Mucosa of descending colon (tissue), 3 donors: ENCODE measurements around the gene POMGNT1. TPM values are rescaled to one million over a fixed set of nuclear protein-coding genes. Genes with fewer than 3 reads are reported as not detected.

ENCODE experiments used
- ATAC-seq: fragments of 200-7000 bp; cut with Tn5 transposase; one replicate; pipeline ENCODE4 v1.9.1; 2020; ENCODE audit warnings: mild to moderate bottlenecking, moderate library complexity
- DNase-seq, 3 donors: peaks; one replicate each; pipeline ENCODE4 v3.0.0-alpha.2; 2020
- H3K36me3 ChIP-seq: fragments of 200-600 bp; one replicate; pipeline ENCODE4 v1.8.0; 2021; ENCODE audit warnings: low read depth, mild to moderate bottlenecking
- H3K4me1 ChIP-seq: fragments of 200-600 bp; one replicate; pipeline ENCODE4 v1.8.0; 2021; ENCODE audit warnings: low read depth, mild to moderate bottlenecking
- H3K4me3 ChIP-seq: fragments of 200-600 bp; one replicate; pipeline ENCODE4 v1.8.0; 2021; ENCODE audit warnings: mild to moderate bottlenecking
- H3K9me3 ChIP-seq: fragments of 200-600 bp; one replicate; pipeline ENCODE4 v1.8.0; 2021; ENCODE audit warnings: mild to moderate bottlenecking
- CTCF ChIP-seq: fragments of 200-600 bp; IDR thresholded peaks from one replicate; pipeline ENCODE4 v1.8.0; 2022; ENCODE audit warnings: antibody characterized with exemption, mild to moderate bottlenecking
- intact Hi-C, 2 donors: fragments of 100-400 bp; cut with DNase I in 1 of 2; cut with micrococcal nuclease in 1 of 2; formaldehyde crosslinking; loops; one replicate each; pipeline versions ENCODE4 v1.11.0 to v1.11.1; 2022; cut with DNase I, micrococcal nuclease
- total RNA-seq, 3 donors: library from RNA; stranded (reverse); fragmentation: NEBNext Ultra II Directional in 2 of 3; extraction: Animal tissue kit (Norgen Biotek cat#: 25700) in 2 of 3; gene quantifications; one replicate each; pipeline versions ENCODE4 v1.2.1 to v1.2.4, GENCODE V29; 2021 to 2023
- donor health status: DM: no; HTN: no; CAD: no; lungs with moderate emphysema.
- donor health status: DM: no; HTN: no; CAD: no.
- donor health status: DM: no; HTN: yes; CAD: no.

POMGNT1 gene
- total RNA-seq, 3 donors from 2014 or later, result 23.8 to 39.0 (median 38.4) TPM

DNA sequence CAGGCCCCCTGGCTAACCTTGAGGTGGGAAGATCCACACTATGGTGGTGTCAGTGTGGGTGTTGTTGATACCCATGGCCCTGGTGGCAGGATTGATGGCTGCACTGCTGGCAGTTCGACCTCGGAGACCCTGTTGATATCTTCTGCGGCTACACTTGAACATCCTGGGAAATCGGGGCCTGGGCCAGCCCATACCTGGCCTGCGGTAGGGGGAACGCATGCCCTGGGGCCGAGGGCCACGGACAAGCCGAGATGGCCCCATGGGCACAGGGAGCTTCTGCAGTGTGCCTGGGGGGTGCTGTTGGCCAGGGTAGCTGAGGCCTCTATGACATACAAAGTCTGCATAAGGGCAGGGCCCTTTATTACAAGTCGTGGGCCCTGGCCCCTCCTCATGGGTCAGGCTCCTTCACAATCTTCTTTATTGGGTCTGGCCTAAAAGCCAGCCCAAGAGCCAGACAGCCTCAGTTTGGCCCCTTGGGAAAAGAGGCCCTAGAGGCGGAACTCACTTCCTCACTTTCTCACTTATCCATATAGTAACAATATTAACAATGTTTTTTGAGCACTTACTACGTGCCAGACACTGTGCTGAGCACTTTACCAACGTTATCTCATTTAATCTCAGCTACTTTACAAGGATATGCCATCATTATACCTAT lies 21.9 kb downstream of the POMGNT1 start, which contains the start of gene P3R3URF:
Gene P3R3URF, minus strand, starts transcription at position 278 of the 655 bp plus-strand sequence. Its CDS starts 17 bp downstream, at position 261.
- Histone ChIP-seq H3K36me3 (no peaks in the 10 kb centered on the region), H3K9me3 (no peaks in the 10 kb centered on the region), H3K4me1 (peaks cover under 1% of the 10 kb centered on the region), H3K4me3 (no peak within 1 kb of the TSS)
- intact Hi-C loops, result no loop called here
- ATAC-seq (no peak), DNase-seq (no peak)
- TF ChIP-seq CTCF, result no peak

DNA sequence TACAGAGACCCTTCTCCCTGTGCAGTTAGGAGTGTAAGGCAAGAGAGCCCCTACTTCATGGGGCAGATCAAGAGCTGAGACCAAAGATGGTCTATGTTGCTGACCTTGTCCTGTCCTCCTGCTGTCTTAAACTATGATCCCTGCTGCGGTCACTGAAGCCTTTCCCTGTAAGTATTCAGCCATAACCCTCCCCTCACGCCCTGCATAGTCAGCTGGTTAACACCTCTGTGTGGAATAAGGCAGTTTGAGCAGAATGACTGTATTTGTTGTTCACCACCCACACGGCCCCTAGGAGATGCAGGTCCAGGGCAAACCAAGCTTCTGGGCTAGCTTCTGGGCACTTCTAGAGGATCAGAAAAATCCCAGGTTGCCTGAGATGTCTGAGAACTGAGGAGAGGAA lies 23.0 kb downstream of the POMGNT1 start:
- Histone ChIP-seq H3K9me3 (no peaks in the 10 kb centered on the region), H3K36me3 (no peaks in the 10 kb centered on the region), H3K4me1 (peaks cover 3% of the 10 kb centered on the region), H3K4me3 (no peak overlapping the region)
- intact Hi-C loops, result no loop called here
- ATAC-seq, result no peak
- TF ChIP-seq CTCF, result no peak
- no peak for DNase-seq

GRCh38 chr1:46174448-46175231 lies 23.6 kb downstream of the POMGNT1 start, which contains the start of gene TSPAN1:
Gene TSPAN1 (plus strand): TSS chr1:46175087. CDS start chr1:46181108, 6,021 bp downstream.
- Histone ChIP-seq H3K4me3 (no peak within 1 kb of the TSS), H3K9me3 (no peaks in the 10 kb centered on the region), H3K4me1 (peaks cover 3% of the 10 kb centered on the region), H3K36me3 (no peaks in the 10 kb centered on the region)
- no peak for DNase-seq
- no peak for ATAC-seq
- TF ChIP-seq CTCF, result no peak
- intact Hi-C loops, result no loop called here

DNA sequence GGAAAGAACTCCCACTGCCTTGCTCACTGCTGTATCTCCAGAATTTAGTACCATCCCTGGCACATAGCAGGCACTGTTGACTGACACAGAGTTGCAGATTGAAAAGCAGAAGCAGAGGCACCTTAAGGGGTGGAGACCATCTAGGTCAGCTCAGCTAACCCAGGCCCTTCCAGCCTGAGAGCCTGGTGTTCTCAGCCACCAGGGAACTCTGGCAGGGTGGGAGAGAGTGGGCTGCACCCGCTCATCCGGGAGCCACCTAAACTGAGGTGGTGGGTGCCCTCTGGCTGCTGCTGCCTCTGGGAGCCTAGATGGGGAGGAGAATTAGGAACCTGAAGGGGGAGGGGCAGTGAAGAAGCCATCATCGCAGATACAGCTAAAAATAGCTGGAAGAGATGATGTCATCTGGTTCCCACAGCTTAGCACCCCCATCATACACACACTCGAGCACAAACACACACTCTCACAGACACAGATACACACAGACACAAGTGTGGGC lies 24.8 kb downstream of the POMGNT1 start:
- TF ChIP-seq CTCF, result no peak
- no peaks in the 10 kb centered on the region for H3K36me3 ChIP-seq
- no peaks in the 10 kb centered on the region for H3K9me3 ChIP-seq
- ATAC-seq (no peak), DNase-seq (no peak)
- H3K4me3 ChIP-seq, result no peak overlapping the region
- intact Hi-C loops, result no loop called here
- peaks cover 3% of the 10 kb centered on the region for H3K4me1 ChIP-seq

DNA sequence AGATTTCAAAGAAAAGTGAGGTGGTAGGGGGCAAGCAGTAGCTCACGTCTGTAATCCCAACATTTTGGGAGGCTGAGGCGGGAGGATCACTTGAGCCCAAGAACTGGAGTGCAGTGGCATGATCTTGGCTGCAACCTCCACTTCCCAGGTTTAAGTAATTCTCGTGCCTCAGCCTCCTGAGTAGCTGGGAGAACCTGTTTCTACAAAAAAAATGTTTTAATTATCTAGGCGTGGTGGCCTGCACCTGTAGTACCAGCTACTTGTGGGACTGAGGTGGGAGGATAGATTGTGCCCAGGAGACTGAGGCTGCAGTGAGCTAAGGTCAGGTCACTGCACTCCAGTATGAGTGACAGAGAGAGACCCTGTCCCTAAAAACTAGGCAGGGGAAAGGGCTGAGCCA lies 25.9 kb downstream of the POMGNT1 start:
- no peak for TF ChIP-seq CTCF
- ATAC-seq (peak; percentile 42), DNase-seq (no peak)
- Histone ChIP-seq H3K9me3 (no peaks in the 10 kb centered on the region), H3K4me1 (peaks cover 3% of the 10 kb centered on the region), H3K4me3 (no peak overlapping the region), H3K36me3 (no peaks in the 10 kb centered on the region)
- intact Hi-C loops, result no loop called here
